ENCODE results near the gene AKAP6. TPM values are rescaled to one million over a fixed set of nuclear protein-coding genes. Genes with fewer than 3 reads are reported as not detected.

Gene AKAP6
- total and polyA plus RNA-seq, 9 donors, result 25.4 to 87.1 (median 59.6) TPM

DNA sequence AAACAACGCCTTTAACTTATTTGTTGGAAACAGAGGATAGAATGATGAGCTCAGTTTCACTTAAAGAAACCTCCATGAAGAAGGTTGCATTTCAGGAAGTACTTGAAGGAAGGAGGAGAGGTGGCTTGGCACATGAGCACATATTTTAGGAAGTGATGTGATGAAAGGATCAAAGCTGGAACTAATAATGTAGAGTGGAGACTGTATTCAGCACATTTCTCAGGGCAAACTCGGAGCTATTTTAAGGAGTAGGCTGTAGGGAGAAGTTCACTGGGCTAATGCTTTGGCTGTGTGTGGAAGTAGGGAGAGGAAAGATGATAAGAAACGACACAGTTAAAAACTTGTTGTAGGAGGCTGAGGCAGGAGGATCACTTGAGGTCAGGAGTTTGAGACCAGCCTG lies 272.8 kb downstream of the AKAP6 start:
- WGBS (ENCODE audit: insufficient coverage), result 47% methylated on average over 2 of the region's 3 CpGs
- Histone ChIP-seq H3K4me3 (ENCODE audit: low read length) (no peak overlapping the region), H3K9me3 (replicated peaks; ENCODE audit: control insufficient read depth, low read depth, low read length) (no peaks in the 10 kb centered on the region), H3K4me1 (ENCODE audit: control insufficient read depth, insufficient read depth, low read length) (peaks cover 11% of the 10 kb centered on the region), H3K27ac (ENCODE audit: low read length) (no peak overlapping the region), H3K27me3 (ENCODE audit: control insufficient read depth, insufficient read depth, low read length) (no peaks in the 10 kb centered on the region), H3K36me3 (ENCODE audit: control insufficient read depth, insufficient read depth, low read length) (peaks cover 10% of the 10 kb centered on the region)
- DNase-seq, result peak; percentile 57

DNA sequence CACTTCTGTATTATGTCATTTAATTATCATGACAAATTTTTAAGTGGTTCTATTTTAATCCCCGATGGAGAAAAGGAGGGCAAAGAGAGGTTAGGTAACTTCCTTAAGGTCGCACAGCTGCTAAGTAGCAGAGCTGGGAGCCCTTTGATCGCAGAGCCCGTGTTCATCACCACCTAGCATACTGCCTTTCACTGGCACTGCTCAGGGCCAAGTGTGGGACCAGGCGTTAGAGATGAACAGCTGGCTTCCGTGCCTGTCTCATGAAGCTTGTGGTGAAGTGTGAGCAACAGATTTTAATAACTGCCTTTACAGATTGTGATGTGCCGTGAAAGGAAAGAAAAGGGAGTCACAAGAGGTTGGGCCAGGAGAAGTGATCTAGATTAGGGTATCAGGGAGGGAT lies 273.6 kb downstream of the AKAP6 start:
- Histone ChIP-seq H3K27ac (ENCODE audit: low read length) (no peak overlapping the region), H3K27me3 (ENCODE audit: control insufficient read depth, insufficient read depth, low read length) (no peaks in the 10 kb centered on the region), H3K9me3 (replicated peaks; ENCODE audit: control insufficient read depth, low read depth, low read length) (no peaks in the 10 kb centered on the region), H3K4me3 (ENCODE audit: low read length) (no peak overlapping the region), H3K36me3 (ENCODE audit: control insufficient read depth, insufficient read depth, low read length) (peaks cover 10% of the 10 kb centered on the region), H3K4me1 (ENCODE audit: control insufficient read depth, insufficient read depth, low read length) (peaks cover 11% of the 10 kb centered on the region)
- DNase-seq, result peak; percentile 55
- WGBS (ENCODE audit: insufficient coverage), result 42% methylated on average over 3 of the region's 7 CpGs

DNA sequence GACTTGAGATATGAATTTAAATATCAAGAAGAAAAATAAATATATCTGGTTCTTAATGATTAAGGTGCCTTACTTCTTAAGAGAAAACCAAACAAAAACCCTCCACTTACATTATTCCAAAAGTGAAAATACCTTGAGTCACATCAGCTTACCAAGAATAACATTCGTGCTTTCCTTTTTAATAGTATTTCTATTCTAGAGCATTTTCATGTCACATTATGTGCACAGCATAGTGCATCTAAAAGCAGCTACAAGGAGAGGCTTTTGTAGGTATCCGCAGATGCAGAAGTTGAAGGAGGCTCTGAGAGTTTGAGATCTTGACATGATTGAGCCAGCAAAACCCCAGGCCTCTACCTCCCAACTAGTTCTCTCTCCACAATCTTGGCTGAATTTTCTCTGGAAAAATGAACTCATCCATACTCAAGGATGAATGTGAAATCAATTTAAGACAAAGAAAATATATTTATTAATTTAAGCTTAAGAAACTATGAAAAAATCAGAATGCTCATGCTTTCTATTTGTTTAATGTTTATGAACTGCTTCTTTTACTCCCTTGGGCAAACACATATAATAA lies 275.0 kb downstream of the AKAP6 start:
- Histone ChIP-seq H3K36me3 (ENCODE audit: control insufficient read depth, insufficient read depth, low read length) (peaks cover 10% of the 10 kb centered on the region), H3K4me3 (ENCODE audit: low read length) (no peak overlapping the region), H3K27me3 (ENCODE audit: control insufficient read depth, insufficient read depth, low read length) (no peaks in the 10 kb centered on the region), H3K27ac (ENCODE audit: low read length) (no peak overlapping the region), H3K9me3 (replicated peaks; ENCODE audit: control insufficient read depth, low read depth, low read length) (no peaks in the 10 kb centered on the region), H3K4me1 (ENCODE audit: control insufficient read depth, insufficient read depth, low read length) (peaks cover 11% of the 10 kb centered on the region)
- no CpG with 5 or more reads among the region's 2 CpGs for WGBS (ENCODE audit: insufficient coverage)
- peak; percentile 83 for DNase-seq

DNA sequence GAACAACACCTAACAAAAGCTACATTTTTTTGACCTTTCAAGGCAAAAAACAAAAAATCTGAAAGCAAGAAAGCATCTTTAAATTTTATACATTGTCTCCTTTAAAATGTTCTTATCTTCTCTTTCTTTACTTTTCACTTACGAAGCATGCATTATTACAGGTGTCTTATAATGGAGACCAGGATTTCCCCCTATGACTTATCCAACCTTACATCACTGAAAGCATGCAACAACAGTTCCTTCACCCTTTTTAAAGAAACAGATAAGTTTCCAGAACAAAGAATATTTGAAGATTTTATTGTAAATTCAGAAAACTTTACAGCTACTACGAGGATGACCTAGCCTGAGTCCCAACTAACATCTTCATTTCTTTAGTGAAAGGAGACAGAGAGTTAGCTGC lies 277.2 kb downstream of the AKAP6 start:
- WGBS (ENCODE audit: insufficient coverage), result no CpG with 5 or more reads among the region's 2 CpGs
- H3K27ac ChIP-seq (ENCODE audit: low read length), result no peak overlapping the region
- no peaks in the 10 kb centered on the region for H3K27me3 ChIP-seq (ENCODE audit: control insufficient read depth, insufficient read depth, low read length)
- H3K4me3 ChIP-seq (ENCODE audit: low read length), result no peak overlapping the region
- H3K9me3 ChIP-seq (replicated peaks; ENCODE audit: control insufficient read depth, low read depth, low read length), result no peaks in the 10 kb centered on the region
- no peak for DNase-seq
- peaks cover 8% of the 10 kb centered on the region for H3K36me3 ChIP-seq (ENCODE audit: control insufficient read depth, insufficient read depth, low read length)
- peaks cover 11% of the 10 kb centered on the region for H3K4me1 ChIP-seq (ENCODE audit: control insufficient read depth, insufficient read depth, low read length)

GRCh38 chr14:32607399-32607798 lies 278.3 kb downstream of the AKAP6 start:
- peaks cover 4% of the 10 kb centered on the region for H3K4me1 ChIP-seq (ENCODE audit: control insufficient read depth, insufficient read depth, low read length)
- no peaks in the 10 kb centered on the region for H3K9me3 ChIP-seq (replicated peaks; ENCODE audit: control insufficient read depth, low read depth, low read length)
- no peak overlapping the region for H3K4me3 ChIP-seq (ENCODE audit: low read length)
- H3K27me3 ChIP-seq (ENCODE audit: control insufficient read depth, insufficient read depth, low read length), result no peaks in the 10 kb centered on the region
- no peak overlapping the region for H3K27ac ChIP-seq (ENCODE audit: low read length)
- WGBS (ENCODE audit: insufficient coverage), result 67% methylated on average over 1 of the region's 1 CpG
- DNase-seq, result no peak
- H3K36me3 ChIP-seq (ENCODE audit: control insufficient read depth, insufficient read depth, low read length), result no peaks in the 10 kb centered on the region

GRCh38 chr14:32608857-32609256 lies 279.8 kb downstream of the AKAP6 start:
- H3K36me3 ChIP-seq (ENCODE audit: control insufficient read depth, insufficient read depth, low read length), result no peaks in the 10 kb centered on the region
- H3K9me3 ChIP-seq (replicated peaks; ENCODE audit: control insufficient read depth, low read depth, low read length), result no peaks in the 10 kb centered on the region
- H3K4me1 ChIP-seq (ENCODE audit: control insufficient read depth, insufficient read depth, low read length), result no peaks in the 10 kb centered on the region
- no peak overlapping the region for H3K27ac ChIP-seq (ENCODE audit: low read length)
- H3K4me3 ChIP-seq (ENCODE audit: low read length), result no peak overlapping the region
- 40% methylated on average over 1 of the region's 1 CpG for WGBS (ENCODE audit: insufficient coverage)
- no peaks in the 10 kb centered on the region for H3K27me3 ChIP-seq (ENCODE audit: control insufficient read depth, insufficient read depth, low read length)
- DNase-seq, result peak; percentile 81

GRCh38 chr14:32609388-32609787 lies 280.3 kb downstream of the AKAP6 start:
- 93% methylated on average over 2 of the region's 3 CpGs for WGBS (ENCODE audit: insufficient coverage)
- H3K4me3 ChIP-seq (ENCODE audit: low read length), result no peak overlapping the region
- H3K4me1 ChIP-seq (ENCODE audit: control insufficient read depth, insufficient read depth, low read length), result no peaks in the 10 kb centered on the region
- no peak overlapping the region for H3K27ac ChIP-seq (ENCODE audit: low read length)
- no peaks in the 10 kb centered on the region for H3K9me3 ChIP-seq (replicated peaks; ENCODE audit: control insufficient read depth, low read depth, low read length)
- H3K27me3 ChIP-seq (ENCODE audit: control insufficient read depth, insufficient read depth, low read length), result no peaks in the 10 kb centered on the region
- no peak for DNase-seq
- H3K36me3 ChIP-seq (ENCODE audit: control insufficient read depth, insufficient read depth, low read length), result peaks cover 2% of the 10 kb centered on the region

DNA sequence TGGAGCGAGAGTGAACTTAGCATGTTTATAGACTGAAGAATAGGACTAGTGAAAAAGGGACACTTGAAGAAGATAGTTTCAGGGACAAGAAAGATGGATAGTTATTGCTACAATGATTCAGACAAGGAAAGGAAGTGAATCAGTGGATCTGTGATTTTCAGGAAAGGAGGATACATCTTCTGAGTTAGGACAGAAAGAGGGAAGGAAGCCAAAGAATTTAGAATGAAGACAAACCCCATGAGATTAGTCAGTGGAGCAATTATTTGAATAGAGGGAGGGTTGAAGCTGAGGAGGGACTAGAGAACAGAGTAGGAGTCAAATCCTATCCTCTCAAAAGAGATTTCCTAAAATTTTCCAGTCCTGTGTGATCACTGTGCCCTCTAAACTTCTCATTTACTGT lies 282.7 kb downstream of the AKAP6 start:
- H3K36me3 ChIP-seq (ENCODE audit: control insufficient read depth, insufficient read depth, low read length), result peaks cover 5% of the 10 kb centered on the region
- H3K4me3 ChIP-seq (ENCODE audit: low read length), result no peak overlapping the region
- no peaks in the 10 kb centered on the region for H3K27me3 ChIP-seq (ENCODE audit: control insufficient read depth, insufficient read depth, low read length)
- WGBS (ENCODE audit: insufficient coverage), result 81% methylated on average over 1 of the region's 1 CpG
- no peak for DNase-seq
- H3K4me1 ChIP-seq (ENCODE audit: control insufficient read depth, insufficient read depth, low read length), result no peaks in the 10 kb centered on the region
- no peak overlapping the region for H3K27ac ChIP-seq (ENCODE audit: low read length)
- no peaks in the 10 kb centered on the region for H3K9me3 ChIP-seq (replicated peaks; ENCODE audit: control insufficient read depth, low read depth, low read length)

DNA sequence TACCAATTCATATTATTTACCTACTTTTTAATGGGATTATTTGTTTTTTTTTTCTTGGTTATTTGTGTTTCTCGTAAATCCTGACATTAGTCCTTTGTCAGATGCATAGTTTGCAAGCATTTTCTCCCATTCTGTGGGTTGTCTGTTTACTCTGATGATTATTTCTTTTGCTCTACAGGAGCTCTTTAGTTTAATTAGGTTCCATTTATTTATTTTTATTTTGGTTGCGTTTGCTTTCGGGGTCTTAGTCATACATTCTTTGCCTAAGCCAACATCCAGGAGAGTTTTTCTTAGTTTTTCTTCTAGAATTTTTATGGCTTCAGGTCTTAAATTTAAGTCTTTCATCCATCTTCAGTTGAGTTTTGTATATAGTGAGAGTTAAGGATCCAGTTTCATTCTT lies 289.9 kb downstream of the AKAP6 start:
- WGBS (ENCODE audit: insufficient coverage), result no CpG with 5 or more reads among the region's 3 CpGs
- no peaks in the 10 kb centered on the region for H3K9me3 ChIP-seq (replicated peaks; ENCODE audit: control insufficient read depth, low read depth, low read length)

GRCh38 chr14:32620303-32620702 lies 291.2 kb downstream of the AKAP6 start:
- Histone ChIP-seq H3K27me3 (ENCODE audit: control insufficient read depth, insufficient read depth, low read length) (no peaks in the 10 kb centered on the region), H3K4me1 (ENCODE audit: control insufficient read depth, insufficient read depth, low read length) (no peaks in the 10 kb centered on the region), H3K27ac (ENCODE audit: low read length) (no peak overlapping the region), H3K9me3 (replicated peaks; ENCODE audit: control insufficient read depth, low read depth, low read length) (no peaks in the 10 kb centered on the region), H3K36me3 (ENCODE audit: control insufficient read depth, insufficient read depth, low read length) (no peaks in the 10 kb centered on the region), H3K4me3 (ENCODE audit: low read length) (no peak overlapping the region)
- no peak for DNase-seq
- WGBS (ENCODE audit: insufficient coverage), result 100% methylated on average over 1 of the region's 2 CpGs

More for the DNA sequence above, 289.9 kb downstream of the AKAP6 start:
- Histone ChIP-seq H3K27ac (ENCODE audit: low read length) (no peak overlapping the region), H3K36me3 (ENCODE audit: control insufficient read depth, insufficient read depth, low read length) (peaks cover 5% of the 10 kb centered on the region), H3K27me3 (ENCODE audit: control insufficient read depth, insufficient read depth, low read length) (no peaks in the 10 kb centered on the region), H3K4me1 (ENCODE audit: control insufficient read depth, insufficient read depth, low read length) (no peaks in the 10 kb centered on the region), H3K4me3 (ENCODE audit: low read length) (no peak overlapping the region)
- DNase-seq, result no peak

GRCh38 chr14:32620724-32621123 lies 291.6 kb downstream of the AKAP6 start:
- Histone ChIP-seq H3K27ac (ENCODE audit: low read length) (no peak overlapping the region), H3K27me3 (ENCODE audit: control insufficient read depth, insufficient read depth, low read length) (no peaks in the 10 kb centered on the region), H3K4me3 (ENCODE audit: low read length) (no peak overlapping the region), H3K4me1 (ENCODE audit: control insufficient read depth, insufficient read depth, low read length) (no peaks in the 10 kb centered on the region), H3K9me3 (replicated peaks; ENCODE audit: control insufficient read depth, low read depth, low read length) (no peaks in the 10 kb centered on the region), H3K36me3 (ENCODE audit: control insufficient read depth, insufficient read depth, low read length) (no peaks in the 10 kb centered on the region)
- no CpG with 5 or more reads among the region's 1 CpG for WGBS (ENCODE audit: insufficient coverage)
- DNase-seq, result no peak

Measured in muscle of leg (tissue), 11 donors.